ENCODE data around the gene MAPRE2. TPM values are rescaled to one million over a fixed set of nuclear protein-coding genes. Genes with fewer than 3 reads are reported as not detected.

Gene MAPRE2
- total RNA-seq, 1 donor from 2014 or later = 53.8 TPM

GRCh38 chr18:35132021-35132902, 91.0 kb downstream of the MAPRE2 start:
- no peak overlapping the region for H3K27ac Mint-ChIP-seq
- intact Hi-C loops (cut with micrococcal nuclease) = no loop called here
- TF ChIP-seq, protein P1, sequence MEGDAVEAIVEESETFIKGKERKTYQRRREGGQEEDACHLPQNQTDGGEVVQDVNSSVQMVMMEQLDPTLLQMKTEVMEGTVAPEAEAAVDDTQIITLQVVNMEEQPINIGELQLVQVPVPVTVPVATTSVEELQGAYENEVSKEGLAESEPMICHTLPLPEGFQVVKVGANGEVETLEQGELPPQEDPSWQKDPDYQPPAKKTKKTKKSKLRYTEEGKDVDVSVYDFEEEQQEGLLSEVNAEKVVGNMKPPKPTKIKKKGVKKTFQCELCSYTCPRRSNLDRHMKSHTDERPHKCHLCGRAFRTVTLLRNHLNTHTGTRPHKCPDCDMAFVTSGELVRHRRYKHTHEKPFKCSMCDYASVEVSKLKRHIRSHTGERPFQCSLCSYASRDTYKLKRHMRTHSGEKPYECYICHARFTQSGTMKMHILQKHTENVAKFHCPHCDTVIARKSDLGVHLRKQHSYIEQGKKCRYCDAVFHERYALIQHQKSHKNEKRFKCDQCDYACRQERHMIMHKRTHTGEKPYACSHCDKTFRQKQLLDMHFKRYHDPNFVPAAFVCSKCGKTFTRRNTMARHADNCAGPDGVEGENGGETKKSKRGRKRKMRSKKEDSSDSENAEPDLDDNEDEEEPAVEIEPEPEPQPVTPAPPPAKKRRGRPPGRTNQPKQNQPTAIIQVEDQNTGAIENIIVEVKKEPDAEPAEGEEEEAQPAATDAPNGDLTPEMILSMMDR (IDR thresholded peaks at IDR 0.05) = no peak
- H3K9me3 Mint-ChIP-seq = no peaks in the 10 kb centered on the region
- no peaks in the 10 kb centered on the region for H3K27me3 Mint-ChIP-seq
- DNase-seq (no peak), ATAC-seq (ENCODE audit: low read depth) (no peak)
- H3K4me1 Mint-ChIP-seq = no peaks in the 10 kb centered on the region
- H3K4me3 Mint-ChIP-seq = no peak overlapping the region
- POLR2A ChIA-PET = no interaction called here
- H3K36me3 Mint-ChIP-seq (ENCODE audit: low read depth) = peaks cover 95% of the 10 kb centered on the region
- CTCF ChIA-PET = interaction anchor here (1.1 kb wide), 1 partner anchor 60 kb away, joined by 3 read pairs; no protein-coding TSS in a partner anchor

- TF ChIP-seq, protein P1 (IDR thresholded peaks at IDR 0.05) = no peak
- no peak for ATAC-seq (ENCODE audit: low read depth)
- peaks cover 96% of the 10 kb centered on the region for H3K36me3 Mint-ChIP-seq (ENCODE audit: low read depth)
- no peaks in the 10 kb centered on the region for H3K27me3 Mint-ChIP-seq
- no peak for DNase-seq
- no peak overlapping the region for H3K27ac Mint-ChIP-seq
- no peak overlapping the region for H3K4me3 Mint-ChIP-seq
- intact Hi-C loops (cut with micrococcal nuclease) = no loop called here
- H3K4me1 Mint-ChIP-seq = no peaks in the 10 kb centered on the region
- POLR2A ChIA-PET = no interaction called here
- H3K9me3 Mint-ChIP-seq = no peaks in the 10 kb centered on the region
- CTCF ChIA-PET = no interaction called here
Measured at GRCh38 chr18:35134190-35134730, 93.0 kb downstream of the MAPRE2 start.

- ChIA-PET POLR2A (no interaction called here), CTCF (no interaction called here)
- Mint-ChIP-seq H3K27me3 (no peaks in the 10 kb centered on the region), H3K4me1 (peaks cover 2% of the 10 kb centered on the region), H3K27ac (no peak overlapping the region), H3K36me3 (ENCODE audit: low read depth) (peaks cover 95% of the 10 kb centered on the region), H3K9me3 (no peaks in the 10 kb centered on the region), H3K4me3 (no peak overlapping the region)
- intact Hi-C loops (cut with micrococcal nuclease) = no loop called here
- DNase-seq = no peak
- no peak for ATAC-seq (ENCODE audit: low read depth)
- TF ChIP-seq, protein P1 (IDR thresholded peaks at IDR 0.05) = no peak
Measured at GRCh38 chr18:35134791-35135531, 93.7 kb downstream of the MAPRE2 start.

GRCh38 chr18:35136248-35136647, 95.0 kb downstream of the MAPRE2 start:
- intact Hi-C loops (cut with micrococcal nuclease) = no loop called here
- TF ChIP-seq, protein P1 (IDR thresholded peaks at IDR 0.05) = no peak

DNA sequence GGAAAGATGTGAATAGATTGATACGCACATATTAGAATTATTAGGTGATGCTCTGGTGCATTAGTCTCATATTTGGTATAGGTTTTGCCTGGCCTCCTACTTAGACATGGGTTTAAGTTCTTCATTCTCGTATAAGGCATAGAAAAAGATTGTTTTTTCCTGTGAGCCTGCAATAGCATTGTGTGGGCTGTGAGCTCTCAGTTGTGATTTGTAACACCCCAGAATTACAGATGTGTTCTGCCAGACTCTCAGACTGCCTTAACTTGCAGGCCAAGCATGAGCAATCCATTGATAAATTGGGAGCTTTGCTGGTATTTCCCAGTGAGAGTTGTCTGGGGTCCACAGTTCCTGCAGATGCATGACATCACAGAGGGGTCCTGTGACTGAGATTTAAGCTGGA, 95.7 kb downstream of the MAPRE2 start:
- H3K27ac Mint-ChIP-seq = no peak overlapping the region
- H3K4me1 Mint-ChIP-seq = peaks cover 21% of the 10 kb centered on the region
- POLR2A ChIA-PET = no interaction called here
- CTCF ChIA-PET = interaction anchor here (1.6 to 1.8 kb wide), 2 partner anchors 111 to 131 kb away, joined by 4 to 6 read pairs; no protein-coding TSS in a partner anchor
- H3K27me3 Mint-ChIP-seq = no peaks in the 10 kb centered on the region
- ATAC-seq (ENCODE audit: low read depth) (no peak), DNase-seq (no peak)
- no peaks in the 10 kb centered on the region for H3K9me3 Mint-ChIP-seq
- intact Hi-C loops (cut with micrococcal nuclease) = no loop called here
- no peak overlapping the region for H3K4me3 Mint-ChIP-seq
- TF ChIP-seq, protein P1 (IDR thresholded peaks at IDR 0.05) = no peak
- H3K36me3 Mint-ChIP-seq (ENCODE audit: low read depth) = peaks cover 89% of the 10 kb centered on the region

More at GRCh38 chr18:35136248-35136647, 95.0 kb downstream of the MAPRE2 start:
- ATAC-seq (ENCODE audit: low read depth) (no peak), DNase-seq (no peak)
- no peaks in the 10 kb centered on the region for H3K9me3 Mint-ChIP-seq
- H3K27ac Mint-ChIP-seq = no peak overlapping the region
- H3K36me3 Mint-ChIP-seq (ENCODE audit: low read depth) = peaks cover 95% of the 10 kb centered on the region
- no peak overlapping the region for H3K4me3 Mint-ChIP-seq
- no peaks in the 10 kb centered on the region for H3K27me3 Mint-ChIP-seq
- ChIA-PET CTCF (interaction anchor here (1.6 to 1.8 kb wide), 2 partner anchors 110 to 130 kb away, joined by 4 to 6 read pairs; no protein-coding TSS in a partner anchor), POLR2A (no interaction called here)
- peaks cover 15% of the 10 kb centered on the region for H3K4me1 Mint-ChIP-seq
